ENCODE results near the gene RIMBP3C. TPM values are rescaled to one million over a fixed set of nuclear protein-coding genes. Genes with fewer than 3 reads are reported as not detected.
"Not testable (repeated sequence)": the region's sequence is repeated elsewhere in the genome, so short reads cannot be mapped to it uniquely, and the experiment has no call there.

RIMBP3C gene
- total and polyA plus RNA-seq, 4 donors: 0.05 to 0.40 (median 0.10) TPM; not detected in 1

GRCh38 chr22:21539862-21540261 lies 11.4 kb downstream of the RIMBP3C start:
- DNase-seq; H3K4me1 ChIP-seq (ENCODE audit: control insufficient read depth in 5 of 5, insufficient read depth in 5 of 5, low read length in 5 of 5); H3K4me3 ChIP-seq; H3K27me3 ChIP-seq (ENCODE audit: control insufficient read depth in 3 of 3, insufficient read depth in 3 of 3, low read length in 2 of 3); H3K9ac ChIP-seq (ENCODE audit: insufficient read depth in 1 of 2, low read length in 2 of 2); H3K9me3 ChIP-seq (ENCODE audit: control insufficient read depth in 4 of 4, insufficient read depth in 3 of 4, low read length in 3 of 4); H3K27ac ChIP-seq (ENCODE audit: low read depth in 1 of 2, low read length in 1 of 2); ATAC-seq (ENCODE audit: insufficient read depth, low FRiP score); H3K36me3 ChIP-seq (ENCODE audit: control insufficient read depth in 4 of 4, insufficient read depth in 4 of 4, low read length in 4 of 4): not testable (repeated sequence)
- WGBS, 2 donors: no CpG with 5 or more reads among the region's 7 CpGs

- ATAC-seq (ENCODE audit: insufficient read depth, low FRiP score): not testable (repeated sequence)
- WGBS, 2 donors: no CpG with 5 or more reads among the region's 20 CpGs
Observed at GRCh38 chr22:21532863-21533648, 18.2 kb downstream of the RIMBP3C start.

GRCh38 chr22:21531525-21531924 lies 19.7 kb downstream of the RIMBP3C start:
- H3K36me3 ChIP-seq (ENCODE audit: control insufficient read depth in 4 of 4, insufficient read depth in 4 of 4, low read length in 4 of 4); ATAC-seq (ENCODE audit: insufficient read depth, low FRiP score); H3K4me1 ChIP-seq (ENCODE audit: control insufficient read depth in 5 of 5, insufficient read depth in 5 of 5, low read length in 5 of 5); H3K27ac ChIP-seq (ENCODE audit: low read depth in 1 of 2, low read length in 1 of 2); H3K4me3 ChIP-seq; H3K9me3 ChIP-seq (ENCODE audit: control insufficient read depth in 4 of 4, insufficient read depth in 3 of 4, low read length in 3 of 4); H3K27me3 ChIP-seq (ENCODE audit: control insufficient read depth in 3 of 3, insufficient read depth in 3 of 3, low read length in 2 of 3); H3K9ac ChIP-seq (ENCODE audit: insufficient read depth in 1 of 2, low read length in 2 of 2); DNase-seq: not testable (repeated sequence)
- WGBS, 2 donors: no CpG with 5 or more reads among the region's 5 CpGs

More at GRCh38 chr22:21532863-21533648, 18.2 kb downstream of the RIMBP3C start:
- not testable (repeated sequence) for H3K27me3 ChIP-seq (ENCODE audit: control insufficient read depth in 3 of 3, insufficient read depth in 3 of 3, low read length in 2 of 3); H3K4me1 ChIP-seq (ENCODE audit: control insufficient read depth in 5 of 5, insufficient read depth in 5 of 5, low read length in 5 of 5); H3K27ac ChIP-seq (ENCODE audit: low read depth in 1 of 2, low read length in 1 of 2); DNase-seq; H3K9ac ChIP-seq (ENCODE audit: insufficient read depth in 1 of 2, low read length in 2 of 2); H3K9me3 ChIP-seq (ENCODE audit: control insufficient read depth in 4 of 4, insufficient read depth in 3 of 4, low read length in 3 of 4); H3K4me3 ChIP-seq; H3K36me3 ChIP-seq (ENCODE audit: control insufficient read depth in 4 of 4, insufficient read depth in 4 of 4, low read length in 4 of 4)

DNA sequence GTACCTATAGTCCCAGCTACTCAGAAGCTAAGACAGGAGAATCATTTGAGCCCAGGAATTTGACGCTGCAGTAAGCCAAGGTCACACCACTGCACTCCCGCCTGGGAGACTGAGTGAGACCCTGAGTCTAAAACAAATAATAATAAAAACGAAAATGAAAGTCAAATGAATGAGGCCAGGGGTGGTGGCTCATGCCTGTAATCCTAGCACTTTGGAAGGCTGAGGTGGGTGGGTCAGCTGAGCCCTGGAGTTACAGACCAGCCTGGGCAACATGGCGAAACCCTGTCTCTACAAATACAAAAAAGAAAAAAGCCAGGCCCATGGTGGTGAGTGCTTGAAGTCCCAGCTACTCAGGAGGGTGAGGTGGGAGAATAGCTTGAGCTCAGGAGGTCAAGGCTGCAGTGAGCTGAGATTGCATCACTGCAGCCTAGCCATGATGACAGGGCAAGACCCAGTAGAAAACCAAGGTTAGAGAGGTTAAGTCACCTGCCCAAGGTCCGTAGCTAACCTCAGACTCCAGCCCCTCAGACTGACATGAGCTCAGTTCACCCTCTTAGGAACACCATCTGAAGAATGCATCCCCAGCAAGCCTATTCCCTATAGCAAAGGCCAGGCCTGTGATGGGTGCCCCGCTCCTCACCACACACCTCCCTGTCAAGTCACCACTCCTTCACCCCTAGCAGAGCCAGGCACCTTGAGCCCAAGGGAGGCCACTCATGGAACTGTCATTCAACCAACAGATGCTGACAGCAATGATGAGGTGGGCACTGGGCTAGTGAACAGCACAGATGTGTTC lies 24.4 kb downstream of the RIMBP3C start:
- H3K36me3 ChIP-seq (ENCODE audit: control insufficient read depth in 4 of 4, insufficient read depth in 4 of 4, low read length in 4 of 4); H3K9ac ChIP-seq (ENCODE audit: insufficient read depth in 1 of 2, low read length in 2 of 2); H3K27ac ChIP-seq (ENCODE audit: low read depth in 1 of 2, low read length in 1 of 2); H3K4me1 ChIP-seq (ENCODE audit: control insufficient read depth in 5 of 5, insufficient read depth in 5 of 5, low read length in 5 of 5); H3K4me3 ChIP-seq; H3K27me3 ChIP-seq (ENCODE audit: control insufficient read depth in 3 of 3, insufficient read depth in 3 of 3, low read length in 2 of 3); H3K9me3 ChIP-seq (ENCODE audit: control insufficient read depth in 4 of 4, insufficient read depth in 3 of 4, low read length in 3 of 4); DNase-seq; ATAC-seq (ENCODE audit: insufficient read depth, low FRiP score): not testable (repeated sequence)
- no CpG with 5 or more reads among the region's 6 CpGs for WGBS, 2 donors

DNA sequence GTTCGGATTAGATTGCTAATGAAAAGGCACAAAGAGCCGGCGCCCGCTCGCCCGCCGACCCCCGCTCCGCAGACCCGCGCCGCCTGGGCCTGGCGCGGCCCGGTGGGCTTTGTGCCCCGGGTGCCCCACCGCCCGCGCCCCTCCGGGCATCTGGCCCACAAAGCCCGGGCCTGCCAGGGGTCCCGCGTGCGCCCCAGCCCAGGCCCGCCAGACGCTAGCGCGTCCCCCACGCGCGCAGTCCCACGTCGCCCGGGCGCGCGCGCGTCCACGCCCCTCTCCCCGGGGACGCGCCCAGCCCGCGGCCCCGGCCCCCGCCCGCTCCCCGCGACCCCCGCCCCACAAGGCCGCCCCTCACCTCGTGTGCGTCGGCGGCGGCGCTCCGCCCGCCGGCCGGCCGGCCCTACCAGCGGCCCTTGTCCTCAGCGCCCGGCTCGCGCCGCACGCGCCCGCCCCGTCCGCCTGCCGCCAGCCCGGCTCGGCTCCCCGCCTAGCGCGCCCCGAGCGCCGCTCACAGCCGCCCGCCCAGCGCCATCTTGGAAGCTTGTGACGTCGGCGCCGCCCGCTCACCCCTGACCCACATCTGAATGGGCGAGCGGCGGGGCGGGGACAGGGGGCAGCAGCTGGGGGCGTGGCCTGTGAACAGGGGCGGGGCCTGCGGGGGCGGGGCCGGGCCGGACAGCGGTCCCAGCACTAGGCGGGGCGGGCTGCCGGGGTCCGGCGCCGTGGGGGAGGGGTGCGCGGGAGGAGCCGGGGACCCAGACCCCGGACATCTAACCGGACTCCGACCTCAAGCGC lies 34.1 kb downstream of the RIMBP3C start:
- not testable (repeated sequence) for H3K27ac ChIP-seq (ENCODE audit: low read depth in 1 of 2, low read length in 1 of 2); H3K9me3 ChIP-seq (ENCODE audit: control insufficient read depth in 4 of 4, insufficient read depth in 3 of 4, low read length in 3 of 4); DNase-seq; H3K36me3 ChIP-seq (ENCODE audit: control insufficient read depth in 4 of 4, insufficient read depth in 4 of 4, low read length in 4 of 4); H3K4me3 ChIP-seq; H3K4me1 ChIP-seq (ENCODE audit: control insufficient read depth in 5 of 5, insufficient read depth in 5 of 5, low read length in 5 of 5); H3K9ac ChIP-seq (ENCODE audit: insufficient read depth in 1 of 2, low read length in 2 of 2); H3K27me3 ChIP-seq (ENCODE audit: control insufficient read depth in 3 of 3, insufficient read depth in 3 of 3, low read length in 2 of 3)
- ATAC-seq (ENCODE audit: insufficient read depth, low FRiP score): peak; percentile 84
- no CpG with 5 or more reads among the region's 115 CpGs for WGBS, 2 donors

DNA sequence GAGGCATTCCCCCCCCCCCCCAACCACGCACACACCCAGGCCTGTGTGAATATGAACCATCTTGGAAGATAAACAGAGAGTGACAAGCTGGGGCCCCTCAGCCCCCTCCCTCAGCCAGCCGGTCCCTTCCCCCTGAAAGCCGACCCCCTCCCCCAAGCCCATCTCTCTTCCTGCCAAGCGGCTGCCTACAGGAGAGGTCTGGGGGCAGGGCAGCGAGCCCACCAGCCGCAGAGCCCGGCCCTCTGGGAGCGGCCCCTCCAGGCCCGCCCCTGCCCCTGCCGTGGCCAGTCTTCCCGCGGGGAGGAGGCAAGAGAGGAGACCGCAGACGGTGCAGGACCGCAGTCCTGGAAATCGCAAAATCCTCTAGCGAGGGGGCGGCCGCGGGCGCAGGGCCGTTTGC lies 34.7 kb downstream of the RIMBP3C start:
- not testable (repeated sequence) for ATAC-seq (ENCODE audit: insufficient read depth, low FRiP score); DNase-seq; H3K4me1 ChIP-seq (ENCODE audit: control insufficient read depth in 5 of 5, insufficient read depth in 5 of 5, low read length in 5 of 5); H3K36me3 ChIP-seq (ENCODE audit: control insufficient read depth in 4 of 4, insufficient read depth in 4 of 4, low read length in 4 of 4); H3K9me3 ChIP-seq (ENCODE audit: control insufficient read depth in 4 of 4, insufficient read depth in 3 of 4, low read length in 3 of 4); H3K27me3 ChIP-seq (ENCODE audit: control insufficient read depth in 3 of 3, insufficient read depth in 3 of 3, low read length in 2 of 3); H3K27ac ChIP-seq (ENCODE audit: low read depth in 1 of 2, low read length in 1 of 2); H3K4me3 ChIP-seq; H3K9ac ChIP-seq (ENCODE audit: insufficient read depth in 1 of 2, low read length in 2 of 2)
- no CpG with 5 or more reads among the region's 22 CpGs for WGBS, 2 donors

- not testable (repeated sequence) for H3K9ac ChIP-seq (ENCODE audit: insufficient read depth in 1 of 2, low read length in 2 of 2); ATAC-seq (ENCODE audit: insufficient read depth, low FRiP score); H3K27ac ChIP-seq (ENCODE audit: low read depth in 1 of 2, low read length in 1 of 2); H3K9me3 ChIP-seq (ENCODE audit: control insufficient read depth in 4 of 4, insufficient read depth in 3 of 4, low read length in 3 of 4); H3K4me3 ChIP-seq; H3K36me3 ChIP-seq (ENCODE audit: control insufficient read depth in 4 of 4, insufficient read depth in 4 of 4, low read length in 4 of 4); H3K4me1 ChIP-seq (ENCODE audit: control insufficient read depth in 5 of 5, insufficient read depth in 5 of 5, low read length in 5 of 5); DNase-seq; H3K27me3 ChIP-seq (ENCODE audit: control insufficient read depth in 3 of 3, insufficient read depth in 3 of 3, low read length in 2 of 3)
- WGBS, 2 donors: no CpG with 5 or more reads among the region's 9 CpGs
Observed at GRCh38 chr22:21515234-21515633, 36.0 kb downstream of the RIMBP3C start.
